Small intestine (tissue), 7 donors: ENCODE results near the gene BCAR3. TPM values are rescaled to one million over a fixed set of nuclear protein-coding genes. Genes with fewer than 3 reads are reported as not detected.

Source experiments
- DNase-seq, 2 donors: peaks; one replicate each; pipeline versions ENCODE4 v3.0.0 to v3.0.0-alpha.2; 2013
- FAIRE-seq: peaks from 2 replicates; lab custom pipeline; 2012; peaks lifted over from hg19 to GRCh38; lab: Jason Lieb, UNC
- H3K27ac ChIP-seq, 3 donors: one replicate each; pipeline ENCODE4 v1.5.1; 2013; ENCODE audit warnings: low read length in 2 of 3, mild to moderate bottlenecking in 2 of 3, control low read depth in 1 of 3, inconsistent platforms in 1 of 3, low read depth in 1 of 3, moderate library complexity in 1 of 3
- H3K27me3 ChIP-seq, 3 donors: one replicate each; pipeline ENCODE4 v1.6.1; 2013; ENCODE audit warnings: low read length in 3 of 3, inconsistent platforms in 1 of 3; ENCODE audit not compliant: control insufficient read depth in 3 of 3, insufficient read depth in 3 of 3
- H3K36me3 ChIP-seq, 3 donors: one replicate each; pipeline ENCODE4 v1.6.1; 2013; ENCODE audit warnings: low read length in 3 of 3, inconsistent platforms in 1 of 3, low read depth in 1 of 3, mild to moderate bottlenecking in 1 of 3, moderate library complexity in 1 of 3; ENCODE audit not compliant: control insufficient read depth in 3 of 3, insufficient read depth in 2 of 3
- H3K4me1 ChIP-seq, 3 donors: one replicate each; pipeline ENCODE4 v1.6.1; 2013; ENCODE audit warnings: low read length in 2 of 3, inconsistent platforms in 1 of 3, low read depth in 1 of 3, mild to moderate bottlenecking in 1 of 3, moderate library complexity in 1 of 3; ENCODE audit not compliant: control insufficient read depth in 3 of 3, insufficient read depth in 2 of 3
- H3K4me3 ChIP-seq, 3 donors: one replicate each; pipeline ENCODE4 v1.5.1; 2013; ENCODE audit warnings: low read length in 3 of 3, control low read depth in 1 of 3, inconsistent platforms in 1 of 3, low read depth in 1 of 3, mild to moderate bottlenecking in 1 of 3, moderate library complexity in 1 of 3
- H3K9me3 ChIP-seq, 2 donors: one replicate each; pipeline ENCODE4 v1.6.1; 2013; ENCODE audit warnings: low read depth in 1 of 2, low read length in 1 of 2; ENCODE audit not compliant: control insufficient read depth in 2 of 2, insufficient read depth in 1 of 2
- WGBS, 3 donors: extraction: QIAGEN DNeasy Blood & Tissue Kit; methylation state at CpG; one replicate each; pipeline ENCODE4 v1.1.7; 2013; 5-methylcytosine and 5-hydroxymethylcytosine counted together
- polyA plus RNA-seq, 4 donors: library from polyadenylated mRNA; stranded (reverse) in 3 of 4; unstranded in 1 of 4; fragments of 200-250 nt in 3 of 4; fragments of 120-200 nt in 1 of 4; gene quantifications; one replicate each; pipeline versions ENCODE4 v1.2.1 to v1.2.3, GENCODE V29; 2013
- donor health status: healthy with polysubstance abuse.
- donor health status: control.
- donor health status: control.
- donor health status: Bipolar disorder and iron deficiency.
- donor health status: healthy.

The BCAR3 gene
- polyA plus RNA-seq, 4 donors, result 15.9 to 26.2 (median 20.1) TPM

GRCh38 chr1:93541045-93541444 lies 140.6 kb downstream of the BCAR3 start:
- Histone ChIP-seq H3K9me3 (no peaks in the 10 kb centered on the region), H3K27ac (no peak overlapping the region), H3K27me3 (no peaks in the 10 kb centered on the region), H3K36me3 (peaks cover 0 to 6% (median 0%) of the 10 kb centered on the region in 3 donors), H3K4me3 (no peak overlapping the region), H3K4me1 (peaks cover 0 to 10% (median 0%) of the 10 kb centered on the region in 3 donors)
- no peak for FAIRE-seq
- WGBS, 3 donors, result 67 to 75% (median 75%) methylated on average over 4 of the region's 4 CpGs
- DNase-seq, result no peak

GRCh38 chr1:93537924-93538323 lies 143.7 kb downstream of the BCAR3 start:
- no peaks in the 10 kb centered on the region for H3K9me3 ChIP-seq
- no peak for DNase-seq
- no peak overlapping the region for H3K27ac ChIP-seq
- no peak for FAIRE-seq
- WGBS, 3 donors, result 59 to 70% (median 65%) methylated on average over 2 of the region's 2 CpGs
- no peaks in the 10 kb centered on the region for H3K27me3 ChIP-seq
- peaks cover 0 to 2% (median 0%) of the 10 kb centered on the region in 3 donors for H3K4me1 ChIP-seq
- H3K4me3 ChIP-seq, result no peak overlapping the region
- H3K36me3 ChIP-seq, result peaks cover 0 to 6% (median 0%) of the 10 kb centered on the region in 3 donors

GRCh38 chr1:93537396-93537795 lies 144.2 kb downstream of the BCAR3 start:
- no peak overlapping the region for H3K4me3 ChIP-seq
- H3K27ac ChIP-seq, result no peak overlapping the region
- no peaks in the 10 kb centered on the region for H3K9me3 ChIP-seq
- DNase-seq, result no peak
- no peaks in the 10 kb centered on the region for H3K27me3 ChIP-seq
- FAIRE-seq, result no peak
- H3K36me3 ChIP-seq, result peaks cover 0 to 2% (median 0%) of the 10 kb centered on the region in 3 donors
- H3K4me1 ChIP-seq, result peaks cover 0 to 2% (median 0%) of the 10 kb centered on the region in 3 donors

GRCh38 chr1:93533677-93534076 lies 148.0 kb downstream of the BCAR3 start:
- Histone ChIP-seq H3K4me3 (no peak overlapping the region), H3K9me3 (no peaks in the 10 kb centered on the region), H3K27ac (no peak overlapping the region), H3K27me3 (no peaks in the 10 kb centered on the region), H3K4me1 (peaks cover 0 to 7% (median 2%) of the 10 kb centered on the region in 3 donors), H3K36me3 (peaks cover 0 to 6% (median 0%) of the 10 kb centered on the region in 3 donors)
- no peak for DNase-seq
- no peak for FAIRE-seq

GRCh38 chr1:93532780-93533378 lies 148.8 kb downstream of the BCAR3 start:
- no peak overlapping the region for H3K27ac ChIP-seq
- H3K4me1 ChIP-seq, result peaks cover 0 to 7% (median 2%) of the 10 kb centered on the region in 3 donors
- FAIRE-seq (no peak), DNase-seq (no peak)
- H3K36me3 ChIP-seq, result peaks cover 0 to 6% (median 2%) of the 10 kb centered on the region in 3 donors
- WGBS, 3 donors, result 92 to 97% (median 94%) methylated on average over 3 of the region's 3 CpGs
- no peak overlapping the region for H3K4me3 ChIP-seq
- H3K27me3 ChIP-seq, result no peaks in the 10 kb centered on the region
- H3K9me3 ChIP-seq, result no peaks in the 10 kb centered on the region

- Histone ChIP-seq H3K36me3 (peaks cover 0 to 4% (median 4%) of the 10 kb centered on the region in 3 donors), H3K4me1 (peaks cover 0 to 7% (median 2%) of the 10 kb centered on the region in 3 donors), H3K4me3 (no peak overlapping the region), H3K27me3 (no peaks in the 10 kb centered on the region), H3K9me3 (no peaks in the 10 kb centered on the region), H3K27ac (peak overlapping the region in 1 of 3 donors; percentile 19)
- FAIRE-seq (no peak), DNase-seq (peak; percentile 59 to 66)
- 10 to 50% (median 27%) methylated on average over 2 of the region's 2 CpGs for WGBS, 3 donors
Observed at GRCh38 chr1:93531193-93531592, 150.4 kb downstream of the BCAR3 start.

- no peak for FAIRE-seq
- H3K9me3 ChIP-seq, result no peaks in the 10 kb centered on the region
- no peak for DNase-seq
- no peaks in the 10 kb centered on the region for H3K27me3 ChIP-seq
- 59 to 69% (median 66%) methylated on average over 1 of the region's 1 CpG for WGBS, 3 donors
- no peak overlapping the region for H3K27ac ChIP-seq
- no peak overlapping the region for H3K4me3 ChIP-seq
- H3K36me3 ChIP-seq, result peaks cover 0 to 4% (median 4%) of the 10 kb centered on the region in 3 donors
- peaks cover 0 to 7% (median 0%) of the 10 kb centered on the region in 3 donors for H3K4me1 ChIP-seq
Observed at GRCh38 chr1:93528412-93528811, 153.2 kb downstream of the BCAR3 start.

- WGBS, 3 donors, result 61 to 70% (median 68%) methylated on average over 2 of the region's 2 CpGs
- H3K4me3 ChIP-seq, result no peak overlapping the region
- H3K9me3 ChIP-seq, result no peaks in the 10 kb centered on the region
- no peaks in the 10 kb centered on the region for H3K27me3 ChIP-seq
- H3K27ac ChIP-seq, result no peak overlapping the region
- peaks cover 0 to 4% (median 3%) of the 10 kb centered on the region in 3 donors for H3K36me3 ChIP-seq
- FAIRE-seq, result no peak
- DNase-seq, result peak in 1 of 2 donors; percentile 23
- H3K4me1 ChIP-seq, result peaks cover 0 to 1% (median 0%) of the 10 kb centered on the region in 3 donors
Observed at GRCh38 chr1:93526431-93526830, 155.2 kb downstream of the BCAR3 start.

- 60 to 73% (median 72%) methylated on average over 1 of the region's 1 CpG for WGBS, 3 donors
- FAIRE-seq, result no peak
- no peak overlapping the region for H3K27ac ChIP-seq
Observed at GRCh38 chr1:93525431-93525830, 156.2 kb downstream of the BCAR3 start.

More at GRCh38 chr1:93525431-93525830, 156.2 kb downstream of the BCAR3 start:
- Histone ChIP-seq H3K4me1 (no peaks in the 10 kb centered on the region), H3K27me3 (no peaks in the 10 kb centered on the region), H3K9me3 (no peaks in the 10 kb centered on the region), H3K36me3 (peaks cover 0 to 7% (median 4%) of the 10 kb centered on the region in 3 donors), H3K4me3 (no peak overlapping the region)
- no peak for DNase-seq
